Activated T-helper 1 cell treated with Interleukin-2 at 50 U/mL for 16 hours (primary cell): ENCODE measurements around the gene FIBIN.

Experiments
- DNase-seq: peaks from one replicate; pipeline ENCODE4 v3.0.0-alpha.2; 2020; ENCODE audit warnings: low read depth

The FIBIN gene

GRCh38 chr11:27022659-27023251, 28.8 kb downstream of the FIBIN start:
- no peak for DNase-seq

GRCh38 chr11:27024865-27025264, 31.0 kb downstream of the FIBIN start:
- no peak for DNase-seq

GRCh38 chr11:27025312-27025955, 31.5 kb downstream of the FIBIN start:
- DNase-seq, result no peak

- no peak for DNase-seq
These were observed 32.2 kb downstream of the FIBIN start for GRCh38 chr11:27025957-27026733.

GRCh38 chr11:27028561-27028965, 34.7 kb downstream of the FIBIN start:
- no peak for DNase-seq

GRCh38 chr11:27029966-27030365, 36.1 kb downstream of the FIBIN start:
- DNase-seq, result no peak

GRCh38 chr11:27031754-27032153, 37.8 kb downstream of the FIBIN start:
- DNase-seq, result no peak

- no peak for DNase-seq
These were observed 46.0 kb downstream of the FIBIN start for GRCh38 chr11:27039873-27040272.

GRCh38 chr11:27040302-27041115, 46.6 kb downstream of the FIBIN start, which contains the start of gene BBOX1:
BBOX1 (plus strand) TSS chr11:27040815; CDS start chr11:27055431, 14,616 bp downstream.
- no peak for DNase-seq

GRCh38 chr11:27041141-27041899, 47.4 kb downstream of the FIBIN start:
- DNase-seq, result no peak
